ENCODE results near the gene MINDY2.

The MINDY2 gene

GRCh38 chr15:58738046-58738707, 32.9 kb upstream of the MINDY2 start:
- H3K9me3 ChIP-seq (ENCODE audit: control insufficient read depth, low read length): no peaks in the 10 kb centered on the region
- H3K4me1 ChIP-seq (ENCODE audit: control insufficient read depth, insufficient read depth, low read length, poor library complexity, severe bottlenecking): peaks cover 12% of the 10 kb centered on the region
- H3K27ac ChIP-seq (ENCODE audit: insufficient read depth, low read length, poor library complexity, severe bottlenecking): no peak overlapping the region
- DNase-seq: no peak
- H3K27me3 ChIP-seq (replicated peaks; ENCODE audit: control insufficient read depth, insufficient read depth, low read length, poor library complexity, severe bottlenecking): no peaks in the 10 kb centered on the region
- H3K4me3 ChIP-seq (ENCODE audit: insufficient read depth, low read depth, low read length, poor library complexity, severe bottlenecking): no peak overlapping the region
- H3K36me3 ChIP-seq (ENCODE audit: control insufficient read depth, insufficient read depth, low read length): no peaks in the 10 kb centered on the region

GRCh38 chr15:58740436-58740835, 30.7 kb upstream of the MINDY2 start:
- peaks cover 16% of the 10 kb centered on the region for H3K4me1 ChIP-seq (ENCODE audit: control insufficient read depth, insufficient read depth, low read length, poor library complexity, severe bottlenecking)
- H3K4me3 ChIP-seq (ENCODE audit: insufficient read depth, low read depth, low read length, poor library complexity, severe bottlenecking): no peak overlapping the region
- H3K27me3 ChIP-seq (replicated peaks; ENCODE audit: control insufficient read depth, insufficient read depth, low read length, poor library complexity, severe bottlenecking): no peaks in the 10 kb centered on the region
- DNase-seq: no peak
- no peak overlapping the region for H3K27ac ChIP-seq (ENCODE audit: insufficient read depth, low read length, poor library complexity, severe bottlenecking)
- no peaks in the 10 kb centered on the region for H3K36me3 ChIP-seq (ENCODE audit: control insufficient read depth, insufficient read depth, low read length)
- no peaks in the 10 kb centered on the region for H3K9me3 ChIP-seq (ENCODE audit: control insufficient read depth, low read length)

- no peaks in the 10 kb centered on the region for H3K27me3 ChIP-seq (replicated peaks; ENCODE audit: control insufficient read depth, insufficient read depth, low read length, poor library complexity, severe bottlenecking)
- no peak overlapping the region for H3K4me3 ChIP-seq (ENCODE audit: insufficient read depth, low read depth, low read length, poor library complexity, severe bottlenecking)
- no peak overlapping the region for H3K27ac ChIP-seq (ENCODE audit: insufficient read depth, low read length, poor library complexity, severe bottlenecking)
- no peaks in the 10 kb centered on the region for H3K9me3 ChIP-seq (ENCODE audit: control insufficient read depth, low read length)
- H3K36me3 ChIP-seq (ENCODE audit: control insufficient read depth, insufficient read depth, low read length): no peaks in the 10 kb centered on the region
- DNase-seq: no peak
- H3K4me1 ChIP-seq (ENCODE audit: control insufficient read depth, insufficient read depth, low read length, poor library complexity, severe bottlenecking): peaks cover 17% of the 10 kb centered on the region
These were observed 30.1 kb upstream of the MINDY2 start for GRCh38 chr15:58741032-58741431.

DNA sequence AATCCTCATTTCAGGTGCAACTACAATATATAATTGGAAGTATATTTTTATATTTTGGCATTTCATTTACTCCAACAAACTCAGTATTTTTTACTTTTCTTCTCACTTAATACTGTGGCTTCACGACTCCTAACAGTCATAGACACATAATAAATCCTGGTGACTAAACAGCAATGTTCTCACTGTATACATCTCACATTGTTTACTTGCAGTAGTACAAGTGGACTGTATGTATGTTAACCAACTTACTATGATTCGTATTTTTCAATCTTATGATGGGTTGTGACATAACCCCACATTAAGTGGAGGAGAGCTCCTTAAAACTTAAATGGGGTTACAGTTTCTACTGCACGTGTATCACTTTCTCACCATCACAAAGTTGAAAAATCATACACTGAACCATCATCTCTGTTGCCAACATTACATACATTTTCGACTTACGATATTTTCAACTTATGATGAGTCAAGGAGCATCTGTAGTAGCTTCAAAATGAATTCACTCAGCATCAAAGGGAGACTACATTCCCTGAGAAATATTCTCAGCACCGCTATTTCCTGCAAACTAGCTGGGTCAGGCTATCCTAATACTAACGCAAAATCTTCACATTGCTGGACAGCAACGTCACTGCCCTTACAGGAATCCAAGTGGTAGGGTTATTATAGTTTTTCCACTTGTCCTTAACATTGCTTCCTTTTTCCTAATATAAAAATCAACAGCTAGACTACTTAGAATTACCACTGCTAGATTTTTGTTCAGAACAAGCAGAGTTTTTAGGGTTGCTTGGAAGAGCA, 28.9 kb upstream of the MINDY2 start:
- DNase-seq: no peak
- no peaks in the 10 kb centered on the region for H3K27me3 ChIP-seq (replicated peaks; ENCODE audit: control insufficient read depth, insufficient read depth, low read length, poor library complexity, severe bottlenecking)
- H3K9me3 ChIP-seq (ENCODE audit: control insufficient read depth, low read length): no peaks in the 10 kb centered on the region
- H3K4me3 ChIP-seq (ENCODE audit: insufficient read depth, low read depth, low read length, poor library complexity, severe bottlenecking): no peak overlapping the region
- H3K36me3 ChIP-seq (ENCODE audit: control insufficient read depth, insufficient read depth, low read length): no peaks in the 10 kb centered on the region
- H3K27ac ChIP-seq (ENCODE audit: insufficient read depth, low read length, poor library complexity, severe bottlenecking): no peak overlapping the region
- peaks cover 19% of the 10 kb centered on the region for H3K4me1 ChIP-seq (ENCODE audit: control insufficient read depth, insufficient read depth, low read length, poor library complexity, severe bottlenecking)

DNA sequence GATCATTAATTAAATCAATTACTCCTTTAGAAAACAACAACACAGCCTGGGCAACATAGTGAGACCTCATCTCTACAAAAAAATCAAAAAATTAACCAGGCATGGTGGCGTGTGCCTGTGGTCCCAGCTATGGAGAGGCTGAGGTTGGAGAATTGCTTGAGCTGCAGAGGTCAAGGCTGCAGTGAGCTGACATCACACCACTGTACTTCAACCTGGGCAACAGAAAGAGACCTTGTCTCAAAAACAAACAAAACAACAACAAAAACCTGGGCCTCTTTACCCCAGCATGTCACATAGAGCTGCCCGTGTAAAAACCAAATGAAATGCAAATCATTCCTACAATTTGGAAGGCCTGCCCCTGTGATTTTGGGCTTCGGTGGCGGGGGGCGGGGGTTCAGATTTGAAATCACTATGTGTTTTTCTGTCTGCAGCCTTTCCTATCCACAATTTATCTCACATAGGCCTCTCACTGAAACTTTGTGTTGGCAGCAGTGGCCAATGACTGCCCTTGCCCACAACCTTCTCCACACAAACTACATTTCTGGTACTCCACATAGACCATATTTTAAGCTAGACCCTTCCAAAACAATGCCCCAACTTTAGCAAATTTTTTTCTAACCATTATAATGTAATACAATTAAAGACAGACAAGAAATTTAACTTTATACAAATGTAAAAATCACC, 28.1 kb upstream of the MINDY2 start:
- H3K27me3 ChIP-seq (replicated peaks; ENCODE audit: control insufficient read depth, insufficient read depth, low read length, poor library complexity, severe bottlenecking): no peaks in the 10 kb centered on the region
- DNase-seq: no peak
- H3K4me3 ChIP-seq (ENCODE audit: insufficient read depth, low read depth, low read length, poor library complexity, severe bottlenecking): no peak overlapping the region
- no peaks in the 10 kb centered on the region for H3K9me3 ChIP-seq (ENCODE audit: control insufficient read depth, low read length)
- H3K36me3 ChIP-seq (ENCODE audit: control insufficient read depth, insufficient read depth, low read length): no peaks in the 10 kb centered on the region
- H3K4me1 ChIP-seq (ENCODE audit: control insufficient read depth, insufficient read depth, low read length, poor library complexity, severe bottlenecking): peaks cover 18% of the 10 kb centered on the region
- no peak overlapping the region for H3K27ac ChIP-seq (ENCODE audit: insufficient read depth, low read length, poor library complexity, severe bottlenecking)

DNA sequence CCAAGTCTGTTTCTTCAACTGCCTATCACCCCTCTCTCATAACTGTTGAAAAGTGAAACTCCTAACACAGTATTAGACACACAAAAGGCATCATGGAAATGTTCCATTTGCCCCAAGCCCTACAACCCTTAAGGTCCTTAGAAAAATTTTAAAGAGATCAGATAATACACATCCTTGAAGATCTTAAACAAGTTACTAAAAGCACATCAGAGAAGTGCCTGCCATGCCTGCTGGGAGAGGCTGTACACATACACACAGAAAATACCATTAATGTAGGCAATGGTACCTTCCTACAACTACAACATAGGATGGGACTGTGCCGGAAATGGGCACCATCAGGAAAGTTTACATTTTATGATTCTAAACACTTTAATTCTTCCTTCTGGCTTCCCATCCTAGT, 24.9 kb upstream of the MINDY2 start:
- no peaks in the 10 kb centered on the region for H3K36me3 ChIP-seq (ENCODE audit: control insufficient read depth, insufficient read depth, low read length)
- H3K27me3 ChIP-seq (replicated peaks; ENCODE audit: control insufficient read depth, insufficient read depth, low read length, poor library complexity, severe bottlenecking): no peaks in the 10 kb centered on the region
- H3K27ac ChIP-seq (ENCODE audit: insufficient read depth, low read length, poor library complexity, severe bottlenecking): no peak overlapping the region
- peaks cover 13% of the 10 kb centered on the region for H3K4me1 ChIP-seq (ENCODE audit: control insufficient read depth, insufficient read depth, low read length, poor library complexity, severe bottlenecking)
- DNase-seq: no peak
- no peak overlapping the region for H3K4me3 ChIP-seq (ENCODE audit: insufficient read depth, low read depth, low read length, poor library complexity, severe bottlenecking)
- no peaks in the 10 kb centered on the region for H3K9me3 ChIP-seq (ENCODE audit: control insufficient read depth, low read length)

DNA sequence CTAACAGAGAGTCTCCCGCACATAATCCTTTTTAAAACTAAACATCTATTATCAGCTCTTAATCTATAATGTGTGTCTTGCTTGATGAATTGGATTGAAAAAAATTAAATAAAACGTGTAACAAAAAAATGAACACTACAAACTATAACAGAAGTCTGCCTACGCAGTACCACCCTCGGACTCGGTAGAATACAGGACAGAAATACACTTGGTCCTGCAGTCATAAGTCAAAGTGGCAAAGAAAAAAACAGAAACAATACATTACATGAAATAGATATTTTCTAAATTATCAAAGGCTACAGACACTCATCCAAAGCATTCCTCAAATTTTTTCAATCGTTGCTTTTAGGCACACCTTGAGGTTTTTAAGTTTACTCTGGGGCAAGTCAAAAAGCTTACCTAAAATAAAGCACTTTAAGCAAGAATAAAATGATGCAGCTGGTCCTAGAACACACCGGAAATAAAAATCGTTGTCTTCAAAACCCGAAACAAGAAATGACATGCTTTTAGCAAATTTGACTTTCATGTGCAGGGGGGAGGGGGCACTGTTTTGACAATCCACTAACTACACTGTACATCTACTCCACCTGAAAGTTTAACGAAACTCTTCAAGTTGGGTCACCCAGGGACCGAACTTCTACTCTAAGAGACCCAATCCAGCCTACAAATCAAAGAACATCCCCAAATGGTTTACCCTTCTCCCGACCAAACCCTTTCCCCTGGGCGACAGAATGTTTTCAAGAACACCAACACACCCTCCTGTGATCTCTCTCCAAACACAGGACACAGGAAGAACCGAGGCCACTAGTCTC, 22.9 kb upstream of the MINDY2 start:
- Histone ChIP-seq H3K27me3 (replicated peaks; ENCODE audit: control insufficient read depth, insufficient read depth, low read length, poor library complexity, severe bottlenecking) (no peaks in the 10 kb centered on the region), H3K4me1 (ENCODE audit: control insufficient read depth, insufficient read depth, low read length, poor library complexity, severe bottlenecking) (peaks cover 11% of the 10 kb centered on the region), H3K4me3 (ENCODE audit: insufficient read depth, low read depth, low read length, poor library complexity, severe bottlenecking) (peak overlapping the region; percentile 100), H3K36me3 (ENCODE audit: control insufficient read depth, insufficient read depth, low read length) (no peaks in the 10 kb centered on the region), H3K9me3 (ENCODE audit: control insufficient read depth, low read length) (no peaks in the 10 kb centered on the region), H3K27ac (ENCODE audit: insufficient read depth, low read length, poor library complexity, severe bottlenecking) (peak overlapping the region; percentile 81)
- DNase-seq: no peak

GRCh38 chr15:58748852-58749531, 22.1 kb upstream of the MINDY2 start:
- peak overlapping the region; percentile 100 for H3K4me3 ChIP-seq (ENCODE audit: insufficient read depth, low read depth, low read length, poor library complexity, severe bottlenecking)
- peaks cover 8% of the 10 kb centered on the region for H3K4me1 ChIP-seq (ENCODE audit: control insufficient read depth, insufficient read depth, low read length, poor library complexity, severe bottlenecking)
- H3K9me3 ChIP-seq (ENCODE audit: control insufficient read depth, low read length): no peaks in the 10 kb centered on the region
- DNase-seq: peak in 2 of 3 donors; percentile 12 to 19
- peak overlapping the region; percentile 81 for H3K27ac ChIP-seq (ENCODE audit: insufficient read depth, low read length, poor library complexity, severe bottlenecking)
- H3K27me3 ChIP-seq (replicated peaks; ENCODE audit: control insufficient read depth, insufficient read depth, low read length, poor library complexity, severe bottlenecking): no peaks in the 10 kb centered on the region
- no peaks in the 10 kb centered on the region for H3K36me3 ChIP-seq (ENCODE audit: control insufficient read depth, insufficient read depth, low read length)

GRCh38 chr15:58749532-58750337, 21.4 kb upstream of the MINDY2 start, which contains the start of gene ADAM10:
Gene ADAM10 (minus strand): TSS chr15:58749707. CDS start chr15:58749534, 173 bp downstream.
- H3K4me1 ChIP-seq (ENCODE audit: control insufficient read depth, insufficient read depth, low read length, poor library complexity, severe bottlenecking): peaks cover 8% of the 10 kb centered on the region
- H3K4me3 ChIP-seq (ENCODE audit: insufficient read depth, low read depth, low read length, poor library complexity, severe bottlenecking): peak within 1 kb of the TSS; percentile 100
- H3K27ac ChIP-seq (ENCODE audit: insufficient read depth, low read length, poor library complexity, severe bottlenecking): peak within 1 kb of the TSS; percentile 81
- H3K36me3 ChIP-seq (ENCODE audit: control insufficient read depth, insufficient read depth, low read length): no peaks in the 10 kb centered on the region
- no peaks in the 10 kb centered on the region for H3K9me3 ChIP-seq (ENCODE audit: control insufficient read depth, low read length)
- no peaks in the 10 kb centered on the region for H3K27me3 ChIP-seq (replicated peaks; ENCODE audit: control insufficient read depth, insufficient read depth, low read length, poor library complexity, severe bottlenecking)
- DNase-seq: peak; percentile 98

Measured in effector memory CD4-positive, alpha-beta T cell (primary cell).